PC-3 (cell line): Measurements from ENCODE around the gene GMPR. TPM values are rescaled to one million over a fixed set of nuclear protein-coding genes. Genes with fewer than 3 reads are reported as not detected.
A peak's percentile ranks its signal among the peaks of the same experiment; 100 is the strongest.

Source experiments
- ATAC-seq: fragments of 200-7000 bp; cut with Tn5 transposase; 2 replicates; pipeline ENCODE4 v1.9.1; 2020; ENCODE audit warnings: mild to moderate bottlenecking, moderate library complexity
- BruUV-seq: library from RNA; stranded (reverse); fragments of 400-500 nt; replicated peaks from 2 replicates; lab custom pipeline; 2021; lab: Mats Ljungman, UMichigan
- CTCF ChIA-PET: fragments of 300-600 bp; sonication (Branson Sonifier 250); formaldehyde crosslinking; loops from one replicate; lab custom pipeline; 2022; ENCODE audit warnings: antibody characterized with exemption; lab: Charles Lee
- POLR2A ChIA-PET: fragments of 300-600 bp; sonication (Branson Sonifier 250); formaldehyde crosslinking; loops from one replicate; lab custom pipeline; 2022; ENCODE audit warnings: antibody characterized with exemption; ENCODE audit not compliant: unreplicated experiment; lab: Charles Lee
- DNase-seq: peaks from one replicate; pipeline ENCODE4 v3.0.0-alpha.2; 2015
- H2AFZ ChIP-seq: fragments of 300-600 bp; sonication (generic); 2 replicates; pipeline ENCODE4 v1.6.0; 2016; ENCODE audit warnings: antibody characterized with exemption, low read length
- H3F3A ChIP-seq: fragments of 300-600 bp; sonication (generic); one replicate; pipeline ENCODE4 v1.6.0; 2017; ENCODE audit warnings: antibody characterized with exemption, low read length, control low read depth, mild to moderate bottlenecking; ENCODE audit not compliant: unreplicated experiment
- H3K27ac ChIP-seq: fragments of 300-600 bp; sonication (generic); 2 replicates; pipeline ENCODE4 v1.5.1; 2016; ENCODE audit warnings: mild to moderate bottlenecking, low read length
- H3K27me3 ChIP-seq: fragments of 300-600 bp; sonication (generic); 2 replicates; pipeline ENCODE4 v1.6.1; 2016; ENCODE audit warnings: low read length, mixed read lengths
- H3K36me3 ChIP-seq: fragments of 300-600 bp; sonication (generic); 2 replicates; pipeline ENCODE4 v1.6.1; 2016; ENCODE audit warnings: low read depth, mixed run types, low read length, mixed read lengths
- H3K4me1 ChIP-seq: fragments of 300-600 bp; sonication (generic); 2 replicates; pipeline ENCODE4 v1.5.1; 2016; ENCODE audit warnings: low read length; ENCODE audit not compliant: insufficient read depth
- H3K4me2 ChIP-seq: fragments of 300-600 bp; sonication (generic); 2 replicates; pipeline ENCODE4 v1.6.0; 2016; ENCODE audit warnings: low read length
- H3K4me3 ChIP-seq: fragments of 300-600 bp; sonication (generic); 2 replicates; pipeline ENCODE4 v1.5.1; 2016; ENCODE audit warnings: mild to moderate bottlenecking, low read length, mixed read lengths
- H3K79me2 ChIP-seq: fragments of 300-600 bp; sonication (generic); 2 replicates; pipeline ENCODE4 v1.6.1; 2017; ENCODE audit warnings: low read length, mixed read lengths
- H3K9ac ChIP-seq: fragments of 300-600 bp; sonication (generic); 2 replicates; pipeline ENCODE4 v1.6.0; 2016; ENCODE audit warnings: mild to moderate bottlenecking, low read length
- H3K9me2 ChIP-seq: fragments of 300-600 bp; sonication (generic); replicated peaks from 2 replicates; pipeline ENCODE4 v1.6.1; 2016; ENCODE audit warnings: mixed run types, low read length, mixed read lengths
- H3K9me3 ChIP-seq: fragments of 300-600 bp; sonication (generic); 2 replicates; pipeline ENCODE4 v1.6.1; 2016; ENCODE audit warnings: low read length, mixed read lengths
- H4K20me1 ChIP-seq: fragments of 300-600 bp; sonication (generic); 2 replicates; pipeline ENCODE4 v1.6.1; 2016; ENCODE audit warnings: low read length, mixed read lengths
- EZH2 ChIP-seq: fragments of 300-600 bp; sonication (generic); IDR thresholded peaks from one replicate; pipeline ENCODE4 v1.6.1; 2017; ENCODE audit warnings: antibody characterized with exemption, mild to moderate bottlenecking, low read length; ENCODE audit not compliant: unreplicated experiment
- EZH2phosphoT487 ChIP-seq: fragments of 300-600 bp; sonication (generic); IDR thresholded peaks from 2 replicates; pipeline ENCODE4 v1.6.1; 2018; ENCODE audit warnings: mild to moderate bottlenecking, antibody characterized with exemption, low read length, borderline replicate concordance
- intact Hi-C: fragments of 100-400 bp; cut with micrococcal nuclease; formaldehyde crosslinking; loops from 2 replicates; pipeline ENCODE4 v1.9.0; 2023
- total RNA-seq: library from RNA; depleted of rRNA; stranded (reverse); fragments of >200 nt; gene quantifications from 2 replicates; pipeline ENCODE4 v1.2.3, GENCODE V29; 2014
- TF ChIP-seq, protein P1 (sequence below): fragments of 300-600 bp; sonication (generic); conservative IDR thresholded peaks from 2 replicates; pipeline ENCODE4 v1.5.1; 2017; ENCODE audit warnings: antibody characterized with exemption, low read depth, mild to moderate bottlenecking, low read length

GMPR gene
- total RNA-seq, 1 experiment from 2014 or later: 5.8 TPM

DNA sequence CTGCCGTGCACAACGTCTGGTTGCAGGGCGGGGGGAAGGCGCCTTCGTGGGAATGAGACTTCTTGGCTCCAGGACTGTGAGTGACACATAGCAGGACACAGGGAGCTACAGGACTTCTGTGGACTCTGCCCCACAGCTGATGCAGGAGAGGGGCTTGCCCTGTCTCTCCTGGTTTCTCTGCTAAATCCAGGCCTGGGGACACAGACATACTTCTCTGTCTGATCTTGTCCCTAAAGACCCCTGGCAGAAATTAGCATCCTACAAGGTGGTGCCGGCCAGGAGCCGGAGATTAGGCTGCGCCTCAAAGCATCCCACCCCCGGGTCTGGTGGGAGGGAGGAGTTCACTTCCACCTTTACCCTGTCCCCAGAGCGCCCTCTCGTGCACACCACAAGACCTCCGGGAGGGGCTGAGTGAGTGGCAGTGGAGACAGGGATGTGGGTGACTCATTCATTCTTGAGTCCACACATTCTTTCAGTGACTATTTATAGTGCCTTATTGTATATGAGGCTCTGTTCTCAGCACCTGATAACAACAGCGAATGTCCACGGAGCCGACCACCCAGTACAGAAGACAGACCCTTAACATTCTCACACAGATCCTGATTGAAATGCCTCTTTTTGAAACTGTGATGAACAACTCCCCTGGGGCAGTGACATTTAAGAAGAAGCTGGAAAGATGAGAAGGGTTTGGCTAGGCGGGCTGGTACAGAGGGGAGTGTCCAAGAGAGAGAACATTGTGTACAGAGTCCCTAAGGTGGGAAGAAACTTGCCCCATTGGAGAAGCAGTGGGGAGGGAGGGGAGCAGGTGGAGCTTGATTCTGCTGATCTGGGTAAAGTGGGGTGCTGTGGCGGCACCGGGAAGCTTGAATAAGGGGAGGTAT is 39.0 kb downstream of the GMPR start:
- no peaks in the 10 kb centered on the region for H3F3A ChIP-seq
- no peaks in the 10 kb centered on the region for H3K27me3 ChIP-seq
- peak overlapping the region; percentile 37; the same call in 1 of the 2 replicates for H3K4me3 ChIP-seq
- H3K4me1 ChIP-seq: peaks cover 18% of the 10 kb centered on the region
- peak overlapping the region; percentile 53 for H3K27ac ChIP-seq
- H3K79me2 ChIP-seq: no peaks in the 10 kb centered on the region
- TF ChIP-seq, protein P1, sequence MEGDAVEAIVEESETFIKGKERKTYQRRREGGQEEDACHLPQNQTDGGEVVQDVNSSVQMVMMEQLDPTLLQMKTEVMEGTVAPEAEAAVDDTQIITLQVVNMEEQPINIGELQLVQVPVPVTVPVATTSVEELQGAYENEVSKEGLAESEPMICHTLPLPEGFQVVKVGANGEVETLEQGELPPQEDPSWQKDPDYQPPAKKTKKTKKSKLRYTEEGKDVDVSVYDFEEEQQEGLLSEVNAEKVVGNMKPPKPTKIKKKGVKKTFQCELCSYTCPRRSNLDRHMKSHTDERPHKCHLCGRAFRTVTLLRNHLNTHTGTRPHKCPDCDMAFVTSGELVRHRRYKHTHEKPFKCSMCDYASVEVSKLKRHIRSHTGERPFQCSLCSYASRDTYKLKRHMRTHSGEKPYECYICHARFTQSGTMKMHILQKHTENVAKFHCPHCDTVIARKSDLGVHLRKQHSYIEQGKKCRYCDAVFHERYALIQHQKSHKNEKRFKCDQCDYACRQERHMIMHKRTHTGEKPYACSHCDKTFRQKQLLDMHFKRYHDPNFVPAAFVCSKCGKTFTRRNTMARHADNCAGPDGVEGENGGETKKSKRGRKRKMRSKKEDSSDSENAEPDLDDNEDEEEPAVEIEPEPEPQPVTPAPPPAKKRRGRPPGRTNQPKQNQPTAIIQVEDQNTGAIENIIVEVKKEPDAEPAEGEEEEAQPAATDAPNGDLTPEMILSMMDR: peak; percentile 92
- no peak for TF ChIP-seq EZH2
- TF ChIP-seq EZH2phosphoT487: no peak
- ATAC-seq: peak; percentile 98
- no peaks in the 10 kb centered on the region for H3K9me3 ChIP-seq
- no peaks in the 10 kb centered on the region for H3K36me3 ChIP-seq
- no TSS peak for BruUV-seq
- ChIA-PET CTCF (interaction anchor here (0.6 to 1.1 kb wide), 4 partner anchors 38 to 912 kb away, joined by 3 to 4 read pairs (median 4); no protein-coding TSS in a partner anchor), POLR2A (no interaction called here)
- H3K9me2 ChIP-seq: no peaks in the 10 kb centered on the region
- no peaks in the 10 kb centered on the region for H4K20me1 ChIP-seq
- DNase-seq: peak; percentile 96
- intact Hi-C loops: loop anchor here (1.0 to 10.0 kb wide), 3 partner anchors 38 to 143 kb away; no protein-coding TSS in a partner anchor
- H3K9ac ChIP-seq: peak overlapping the region; percentile 6; the same call in 1 of the 2 replicates
- H3K4me2 ChIP-seq: peak overlapping the region; percentile 78
- no peak overlapping the region for H2AFZ ChIP-seq

DNA sequence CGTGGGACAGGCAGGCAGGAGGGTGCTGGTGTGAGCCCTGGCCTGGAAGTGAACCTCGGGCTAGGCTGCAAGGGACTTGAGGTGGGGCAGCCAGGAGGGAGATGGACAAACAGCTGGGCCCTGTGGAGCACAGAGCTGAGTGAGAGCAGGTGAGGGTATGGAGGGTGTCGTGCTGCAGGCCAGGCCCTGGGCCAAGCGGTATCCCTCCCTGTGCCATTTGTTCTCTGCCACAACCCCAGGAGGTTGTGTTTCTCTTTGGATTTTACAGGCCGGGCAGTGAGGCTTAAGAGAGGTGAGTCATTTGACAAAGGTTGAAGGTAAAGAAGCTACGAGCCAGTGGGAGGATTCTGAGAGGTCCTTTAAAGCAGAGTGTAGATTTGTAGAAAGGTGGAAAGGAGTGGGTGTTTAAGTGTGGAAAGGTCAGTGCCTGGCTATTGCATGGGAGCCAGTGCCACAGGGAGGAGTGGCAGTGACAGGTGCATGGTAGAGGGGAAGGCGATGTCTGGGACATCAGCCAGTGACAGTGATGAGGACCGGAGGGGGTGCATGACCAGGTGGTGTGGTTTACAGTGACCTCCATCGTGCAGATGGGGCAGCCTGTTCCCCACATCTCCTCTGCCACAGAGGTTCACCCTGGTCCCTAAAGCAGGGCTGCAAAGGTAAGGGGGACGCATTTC is 39.8 kb downstream of the GMPR start:
- no peaks in the 10 kb centered on the region for H3K79me2 ChIP-seq
- no peaks in the 10 kb centered on the region for H3K9me2 ChIP-seq
- H3K27me3 ChIP-seq: no peaks in the 10 kb centered on the region
- H3K4me1 ChIP-seq: peaks cover 16% of the 10 kb centered on the region
- TF ChIP-seq, protein P1: no peak
- TF ChIP-seq EZH2phosphoT487 (no peak), EZH2 (no peak)
- no peak overlapping the region for H2AFZ ChIP-seq
- H3K4me2 ChIP-seq: peak overlapping the region; percentile 78
- no peaks in the 10 kb centered on the region for H3K9me3 ChIP-seq
- H3F3A ChIP-seq: no peaks in the 10 kb centered on the region
- BruUV-seq: no TSS peak
- no peaks in the 10 kb centered on the region for H3K36me3 ChIP-seq
- no peak overlapping the region for H3K4me3 ChIP-seq
- DNase-seq (peak; percentile 64), ATAC-seq (peak; percentile 69)
- peak overlapping the region; percentile 6; the same call in 1 of the 2 replicates for H3K9ac ChIP-seq
- intact Hi-C loops: loop anchor here (10.0 kb wide), 2 partner anchors 53 to 143 kb away; no protein-coding TSS in a partner anchor
- H3K27ac ChIP-seq: peak overlapping the region; percentile 53
- ChIA-PET POLR2A (no interaction called here), CTCF (interaction anchor here (0.6 to 1.1 kb wide), 4 partner anchors 39 to 913 kb away, joined by 3 to 4 read pairs (median 4); no protein-coding TSS in a partner anchor)
- H4K20me1 ChIP-seq: no peaks in the 10 kb centered on the region
